GM21737 (cell line): ENCODE data around the gene LCTL.
"Not testable (repeated sequence)": the region's sequence is repeated elsewhere in the genome, so short reads cannot be mapped to it uniquely, and the experiment has no call there.

ENCODE experiments used
- ATAC-seq: cut with Tn5 transposase; IDR thresholded peaks from one replicate; pipeline ENCODE4 v1.9.1; 2021; ENCODE audit warnings: mild to moderate bottlenecking, moderate library complexity; ENCODE audit not compliant: unreplicated experiment

Gene LCTL

DNA sequence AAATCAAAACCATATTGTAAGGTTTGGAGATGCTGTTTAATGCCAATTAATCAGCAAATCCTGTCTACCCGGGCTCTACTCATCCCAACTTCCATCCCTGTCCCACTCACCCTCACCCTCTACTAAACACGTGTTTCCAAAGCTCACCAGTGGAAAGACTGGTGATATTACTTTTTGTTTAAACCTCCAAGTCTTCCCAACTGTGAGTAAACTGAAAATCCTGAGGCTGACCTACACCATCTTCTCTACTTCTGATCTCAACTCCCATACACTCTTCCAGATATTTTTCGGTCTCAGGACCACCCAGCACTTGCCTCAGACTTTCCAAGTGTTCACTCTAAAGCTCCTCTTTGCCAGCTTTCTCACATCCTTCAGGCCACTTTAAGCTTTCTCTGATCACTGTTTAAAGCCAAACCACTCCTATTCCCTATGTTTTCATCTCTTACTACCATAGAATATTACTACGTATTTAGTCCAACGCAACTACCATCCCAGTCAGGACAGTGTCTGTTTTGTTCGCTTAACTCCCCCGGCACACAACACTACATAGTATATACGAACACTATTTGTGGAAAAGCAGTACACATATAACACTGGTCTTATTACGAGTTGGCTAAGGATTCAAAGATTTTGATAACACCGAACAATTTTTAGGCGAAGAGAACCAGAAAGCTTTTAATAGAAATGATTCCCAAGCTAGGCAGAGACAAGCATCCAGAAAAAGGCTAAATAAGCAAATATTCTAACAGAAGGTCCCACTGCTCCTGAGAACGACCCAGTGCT is 61.8 kb downstream of the LCTL start:
- ATAC-seq: no peak

DNA sequence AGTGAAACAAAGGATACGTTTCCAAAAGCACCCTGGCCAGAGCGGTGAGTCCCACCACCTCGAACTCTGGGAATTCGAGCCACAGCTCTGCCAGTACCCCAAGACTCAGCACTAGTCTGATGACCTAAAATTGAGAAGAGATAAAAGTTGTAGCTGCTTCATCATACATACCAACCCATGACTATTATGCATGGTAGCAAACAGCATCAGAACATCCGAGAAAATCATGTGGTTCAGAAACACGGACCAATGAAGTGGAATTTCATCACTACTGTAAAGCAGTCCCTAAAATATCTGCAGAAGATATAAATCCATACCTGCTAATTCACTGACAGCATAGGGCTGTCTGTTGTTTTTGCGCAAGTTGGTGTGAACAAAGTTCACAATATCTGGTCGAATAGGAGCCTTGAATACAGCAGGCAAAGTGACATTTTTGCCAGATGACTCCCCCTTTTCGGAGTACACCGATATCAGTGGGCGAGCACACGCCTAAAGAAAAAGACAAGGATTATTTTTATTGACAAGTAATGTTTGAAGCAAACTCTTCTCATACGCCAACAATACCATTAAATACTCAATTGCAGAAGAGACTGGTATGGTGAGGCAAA is 62.7 kb downstream of the LCTL start:
- ATAC-seq: not testable (repeated sequence)

DNA sequence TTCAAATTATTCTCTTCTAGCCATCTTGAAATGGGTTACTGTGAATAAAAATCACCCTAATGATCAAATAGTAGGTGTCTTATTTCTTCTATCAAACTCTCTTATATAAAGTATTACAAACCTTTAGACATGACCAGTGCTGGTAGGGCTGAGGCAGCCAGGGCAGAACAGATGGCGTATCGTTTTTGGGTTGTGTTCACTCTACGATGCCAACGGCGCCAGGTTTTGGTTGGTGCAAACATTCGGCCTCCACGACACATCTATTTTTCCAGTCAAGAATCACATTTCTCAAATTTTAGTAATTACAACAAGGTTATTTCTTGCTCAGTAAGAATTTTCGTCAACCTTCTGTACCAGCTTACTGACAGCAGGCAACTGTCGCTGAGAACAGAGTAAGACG is 63.3 kb downstream of the LCTL start:
- no peak for ATAC-seq

DNA sequence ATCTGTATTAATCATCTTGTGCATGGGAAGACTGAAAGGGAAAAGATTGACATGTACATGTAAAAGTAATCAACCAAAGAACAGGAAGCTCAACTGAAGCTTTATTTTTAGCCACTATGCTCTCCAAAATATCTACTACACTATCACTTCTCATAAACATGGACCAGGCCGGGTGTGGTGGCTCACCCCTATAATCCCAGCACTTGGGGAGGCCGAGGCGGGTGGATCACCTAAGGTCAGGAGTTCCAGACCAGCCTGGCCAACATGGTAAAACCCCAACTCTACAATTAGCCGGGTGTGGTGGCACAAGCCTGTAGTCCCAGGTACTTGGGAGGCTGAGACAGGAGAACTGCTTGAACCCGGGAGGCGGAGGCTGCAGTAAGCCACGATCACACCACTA is 65.5 kb downstream of the LCTL start:
- not testable (repeated sequence) for ATAC-seq

DNA sequence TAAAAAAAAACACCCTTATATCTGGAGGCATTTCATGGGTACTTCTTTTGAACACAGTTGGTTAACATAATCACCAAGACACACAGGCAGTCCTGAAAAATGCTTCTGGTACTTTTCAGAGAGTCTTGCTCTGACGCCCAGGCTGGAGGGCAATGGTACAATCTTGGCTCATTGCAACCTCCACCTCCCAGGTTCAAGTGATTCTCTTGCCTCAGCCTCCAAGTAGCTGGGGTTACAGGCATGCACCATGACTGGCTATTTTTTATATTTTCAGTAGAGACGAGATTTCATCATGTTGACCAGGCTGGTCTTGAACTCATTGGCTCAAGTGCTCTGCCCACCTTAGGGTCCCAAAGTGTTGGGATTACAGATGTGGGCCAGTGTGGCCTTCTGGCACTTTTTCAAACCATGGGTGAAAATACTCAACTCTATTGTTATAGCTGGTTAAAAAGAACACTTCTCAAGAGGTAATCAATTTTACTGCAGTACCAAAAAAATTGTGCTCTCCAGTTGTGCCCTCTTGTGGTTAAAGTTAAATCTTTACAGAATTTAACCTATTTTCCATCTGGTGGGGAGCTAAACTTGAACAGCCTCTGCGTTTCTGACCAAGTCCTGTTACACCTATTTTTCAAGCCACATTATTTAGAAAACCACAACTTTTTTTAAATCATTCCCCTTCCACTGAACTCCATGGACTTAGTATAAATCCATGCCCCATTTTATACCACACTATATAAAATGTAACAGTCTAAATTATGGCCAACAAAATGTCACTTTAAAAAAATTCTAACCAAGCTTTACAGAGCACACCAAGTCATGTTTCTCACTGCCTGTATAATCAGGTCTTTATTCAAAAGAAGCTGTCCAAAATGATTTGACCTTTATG is 67.1 kb downstream of the LCTL start:
- ATAC-seq: no peak
